LNCAP (cell line): ENCODE data around the gene PLEKHM3.

ENCODE experiments used
- CTCF ChIP-seq: fragments of 450-650 bp; IDR thresholded peaks from 2 replicates; pipeline ENCODE4 v1.5.1; 2017; ENCODE audit warnings: mild to moderate bottlenecking

The PLEKHM3 gene

GRCh38 chr2:207933396-207934065 lies 91.8 kb downstream of the PLEKHM3 start:
- TF ChIP-seq CTCF, result no peak

DNA sequence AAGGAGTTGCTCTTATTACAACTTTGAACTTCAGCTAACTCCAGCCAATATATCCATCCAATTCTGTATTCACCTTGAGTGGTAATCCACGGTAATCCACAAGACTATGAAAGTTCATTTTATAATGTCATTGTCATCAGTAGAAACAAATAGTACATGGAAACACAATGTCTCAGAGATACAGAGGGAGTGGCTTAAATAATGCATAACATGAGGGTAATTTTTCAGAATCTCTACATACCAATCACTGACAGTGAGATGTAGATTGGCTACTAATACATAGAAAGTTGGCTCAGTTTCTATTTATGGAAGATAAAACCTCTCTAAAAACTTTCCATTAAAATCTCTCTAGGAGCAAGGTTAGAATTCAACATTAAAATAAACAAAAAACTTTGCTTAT lies 93.2 kb downstream of the PLEKHM3 start:
- no peak for TF ChIP-seq CTCF

GRCh38 chr2:207930747-207931146 lies 94.6 kb downstream of the PLEKHM3 start:
- TF ChIP-seq CTCF, result no peak

GRCh38 chr2:207929923-207930322 lies 95.4 kb downstream of the PLEKHM3 start:
- TF ChIP-seq CTCF, result no peak

DNA sequence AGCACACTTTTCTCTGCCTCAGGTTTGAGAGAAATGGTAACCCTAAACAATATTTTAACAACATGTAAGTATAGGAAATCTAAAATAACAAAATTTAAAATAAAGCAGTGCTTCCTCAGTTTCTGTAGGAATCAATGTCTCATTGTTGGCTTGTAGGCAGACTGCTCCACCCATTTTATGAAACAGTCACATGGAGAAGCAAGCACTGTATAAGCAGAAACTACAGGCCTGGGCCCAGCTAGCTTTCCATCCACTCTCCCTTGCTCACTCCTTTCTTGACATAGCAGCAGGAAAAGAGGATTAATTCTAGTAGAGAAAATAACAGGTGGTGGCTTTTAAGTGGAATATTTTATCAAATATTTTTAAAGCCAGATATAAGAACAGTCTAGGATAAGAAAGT lies 97.2 kb downstream of the PLEKHM3 start:
- TF ChIP-seq CTCF, result no peak

DNA sequence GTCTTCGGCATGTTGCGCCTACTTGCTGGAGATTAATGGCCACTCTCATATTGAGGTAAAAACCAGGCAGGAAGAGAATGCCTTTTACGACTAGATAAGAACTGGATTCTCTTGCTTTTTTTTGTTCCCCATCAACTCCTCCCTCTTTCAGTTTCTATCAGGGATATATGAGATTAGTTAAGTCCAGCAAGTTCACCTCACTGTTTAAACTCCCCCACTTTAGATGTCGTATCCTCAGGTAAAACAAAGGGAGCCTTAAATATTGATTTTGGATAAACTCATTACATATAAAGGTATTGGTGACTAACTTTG lies 98.4 kb downstream of the PLEKHM3 start:
- no peak for TF ChIP-seq CTCF

DNA sequence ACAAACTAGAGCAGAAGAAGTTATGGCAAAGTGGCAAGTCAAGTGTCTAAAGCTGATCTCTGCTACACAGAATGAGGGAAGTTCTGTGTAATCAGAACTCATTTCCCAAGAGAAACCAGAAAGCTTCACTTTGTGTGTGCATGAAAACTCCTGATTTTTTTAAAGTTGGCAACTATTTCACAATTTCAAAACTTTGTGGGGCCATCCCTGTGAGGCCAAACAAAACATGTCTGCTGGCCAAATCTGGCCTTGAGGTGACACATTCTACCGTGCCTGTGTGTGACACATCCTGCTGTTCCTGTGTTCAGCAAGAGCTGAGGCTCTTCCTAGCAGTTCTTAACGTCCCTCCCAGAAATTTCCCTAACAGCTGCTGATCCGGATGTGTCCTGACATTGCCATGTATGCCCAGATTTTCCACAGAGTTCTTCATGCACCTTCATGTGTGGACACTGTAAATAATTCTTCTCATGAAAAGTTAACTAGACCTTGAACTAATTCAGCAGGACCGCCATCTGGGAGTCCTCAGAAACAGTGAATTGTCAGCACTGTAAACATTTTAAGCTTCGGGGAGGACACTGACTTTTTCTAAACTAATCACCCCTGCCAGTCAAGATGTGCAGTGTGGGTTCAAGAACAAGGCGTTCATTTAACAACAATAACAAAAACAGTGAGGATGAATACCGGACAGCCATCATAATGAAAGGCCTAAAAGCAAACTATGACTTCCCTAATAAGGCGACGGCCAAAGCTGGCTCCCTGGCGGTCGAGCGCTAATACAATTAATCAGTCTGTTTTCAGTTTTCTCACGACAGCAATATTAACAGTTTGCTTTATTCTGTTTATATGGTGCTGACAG lies 99.0 kb downstream of the PLEKHM3 start:
- TF ChIP-seq CTCF, result no peak
